Large intestine (tissue), 3 donors: Measurements from ENCODE around the gene DLGAP1. TPM values are rescaled to one million over a fixed set of nuclear protein-coding genes. Genes with fewer than 3 reads are reported as not detected.
A peak's percentile ranks its signal among the peaks of the same experiment; 100 is the strongest.

ENCODE experiments used
- DNase-seq, 2 donors: peaks; one replicate each; pipeline versions ENCODE4 v3.0.0 to v3.0.0-alpha.2; 2013
- H3K27ac ChIP-seq: one replicate; pipeline ENCODE4 v1.5.1; 2013; ENCODE audit warnings: low read length
- H3K27me3 ChIP-seq: 2 replicates; pipeline ENCODE4 v1.6.1; 2013; ENCODE audit warnings: low read length; ENCODE audit not compliant: control insufficient read depth, insufficient read depth
- H3K36me3 ChIP-seq: 2 replicates; pipeline ENCODE4 v1.6.1; 2013; ENCODE audit warnings: low read length; ENCODE audit not compliant: control insufficient read depth, insufficient read depth
- H3K4me1 ChIP-seq: one replicate; pipeline ENCODE4 v1.6.1; 2013; ENCODE audit warnings: low read length; ENCODE audit not compliant: control insufficient read depth, insufficient read depth
- H3K4me3 ChIP-seq: one replicate; pipeline ENCODE4 v1.5.1; 2013; ENCODE audit warnings: low read length
- H3K9me3 ChIP-seq: one replicate; pipeline ENCODE4 v1.6.1; 2013; ENCODE audit warnings: mild to moderate bottlenecking, low read depth, low read length, moderate library complexity; ENCODE audit not compliant: control insufficient read depth
- WGBS: methylation state at CpG from one replicate; pipeline ENCODE4 v1.1.5; 2013; ENCODE audit warnings: low lambda C conversion rate; ENCODE audit not compliant: insufficient coverage; 5-methylcytosine and 5-hydroxymethylcytosine counted together
- polyA plus RNA-seq: library from polyadenylated mRNA; unstranded; fragments of 120-200 nt; gene quantifications from one replicate; pipeline ENCODE4 v1.2.1, GENCODE V29; 2013

DLGAP1 gene
- polyA plus RNA-seq, 1 donor = 0.69 TPM

DNA sequence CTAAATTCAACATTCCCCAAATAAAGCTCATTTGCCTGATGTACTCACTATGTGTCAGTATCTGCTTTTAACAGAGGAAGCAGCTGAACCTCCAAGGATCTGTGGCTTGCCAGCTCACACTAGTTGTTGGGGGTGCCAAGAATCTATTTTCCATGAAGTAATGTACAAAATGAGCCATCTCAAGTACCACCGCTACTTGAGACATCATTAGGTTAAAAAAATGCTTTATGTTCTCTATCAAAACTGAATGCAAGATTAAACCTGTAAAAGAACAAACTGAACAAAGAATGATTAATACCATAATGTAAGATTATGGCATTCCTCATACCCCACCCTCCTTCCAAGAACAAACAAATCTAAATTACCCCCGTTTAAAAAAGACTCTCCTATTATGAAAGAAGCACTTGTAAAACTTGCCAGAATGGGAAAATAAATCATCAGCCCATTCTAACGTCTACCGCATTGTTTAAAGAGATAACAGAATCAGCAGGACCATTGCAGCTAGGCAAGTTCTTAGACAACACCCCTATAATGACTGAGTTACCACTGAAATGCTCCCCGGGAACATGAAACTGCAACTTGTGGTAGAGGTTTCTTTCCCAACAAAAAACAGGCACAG is 471.6 kb downstream of the DLGAP1 start:
- no peak overlapping the region for H3K4me3 ChIP-seq
- no peaks in the 10 kb centered on the region for H3K36me3 ChIP-seq
- WGBS = 50% methylated on average over 1 of the region's 5 CpGs
- no peaks in the 10 kb centered on the region for H3K27me3 ChIP-seq
- peak in 1 of 2 donors; percentile 35 for DNase-seq
- peaks cover 8% of the 10 kb centered on the region for H3K4me1 ChIP-seq
- no peak overlapping the region for H3K27ac ChIP-seq
- no peaks in the 10 kb centered on the region for H3K9me3 ChIP-seq

GRCh38 chr18:3982541-3982940 is 472.6 kb downstream of the DLGAP1 start:
- WGBS = 100% methylated on average over 2 of the region's 3 CpGs
- no peak overlapping the region for H3K27ac ChIP-seq

GRCh38 chr18:3979024-3979423 is 476.1 kb downstream of the DLGAP1 start:
- no peaks in the 10 kb centered on the region for H3K36me3 ChIP-seq
- H3K9me3 ChIP-seq = no peaks in the 10 kb centered on the region
- no peak overlapping the region for H3K27ac ChIP-seq
- no CpG with 5 or more reads among the region's 4 CpGs for WGBS
- peaks cover under 1% of the 10 kb centered on the region for H3K4me1 ChIP-seq
- no peak for DNase-seq
- no peak overlapping the region for H3K4me3 ChIP-seq
- no peaks in the 10 kb centered on the region for H3K27me3 ChIP-seq

More at GRCh38 chr18:3982541-3982940, 472.6 kb downstream of the DLGAP1 start:
- peaks cover 8% of the 10 kb centered on the region for H3K4me1 ChIP-seq
- no peak overlapping the region for H3K4me3 ChIP-seq
- no peaks in the 10 kb centered on the region for H3K27me3 ChIP-seq
- H3K36me3 ChIP-seq = no peaks in the 10 kb centered on the region
- H3K9me3 ChIP-seq = no peaks in the 10 kb centered on the region
- DNase-seq = no peak

GRCh38 chr18:3973191-3973850 is 481.8 kb downstream of the DLGAP1 start:
- no peaks in the 10 kb centered on the region for H3K36me3 ChIP-seq
- no peaks in the 10 kb centered on the region for H3K9me3 ChIP-seq
- H3K27me3 ChIP-seq = no peaks in the 10 kb centered on the region
- H3K27ac ChIP-seq = no peak overlapping the region
- WGBS = 90% methylated on average over 2 of the region's 5 CpGs
- no peak overlapping the region for H3K4me3 ChIP-seq
- no peak for DNase-seq
- H3K4me1 ChIP-seq = no peaks in the 10 kb centered on the region

DNA sequence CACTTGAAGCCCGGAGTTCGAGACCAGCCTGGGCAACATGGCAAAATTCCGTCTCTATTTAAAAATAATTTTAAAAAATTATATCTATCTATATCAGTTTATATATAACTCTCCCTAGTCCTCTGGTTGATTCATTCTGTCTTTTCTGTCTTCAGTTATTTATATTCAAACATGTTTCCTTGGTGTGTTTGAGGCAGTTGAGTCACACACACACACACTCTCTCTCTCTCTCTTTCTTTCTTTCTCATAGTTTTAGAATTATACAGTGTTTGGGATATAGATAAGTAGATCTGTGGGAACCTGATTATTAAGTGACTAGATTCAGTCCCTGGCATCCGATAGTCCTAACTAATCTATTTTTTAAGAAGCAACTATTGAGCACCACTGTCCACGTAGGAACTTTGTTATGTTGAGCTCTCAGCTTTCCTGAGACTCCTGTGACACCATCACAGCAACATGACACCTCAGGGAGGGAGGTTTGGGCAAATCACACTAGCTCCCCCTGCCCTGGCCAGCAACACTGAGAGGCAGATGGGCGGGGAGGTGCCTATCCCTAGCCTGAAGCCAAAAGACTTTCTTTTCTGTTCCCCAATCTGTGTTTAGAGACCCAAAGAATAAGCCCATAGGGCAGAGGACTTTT is 482.7 kb downstream of the DLGAP1 start:
- DNase-seq = no peak
- no peaks in the 10 kb centered on the region for H3K9me3 ChIP-seq
- no peaks in the 10 kb centered on the region for H3K27me3 ChIP-seq
- WGBS = no CpG with 5 or more reads among the region's 6 CpGs
- no peaks in the 10 kb centered on the region for H3K4me1 ChIP-seq
- no peaks in the 10 kb centered on the region for H3K36me3 ChIP-seq
- no peak overlapping the region for H3K27ac ChIP-seq
- H3K4me3 ChIP-seq = no peak overlapping the region

GRCh38 chr18:3970929-3971328 is 484.2 kb downstream of the DLGAP1 start:
- WGBS = no CpG with 5 or more reads among the region's 2 CpGs
- H3K27ac ChIP-seq = peak overlapping the region; percentile 6
- no peaks in the 10 kb centered on the region for H3K9me3 ChIP-seq
- no peaks in the 10 kb centered on the region for H3K4me1 ChIP-seq
- no peaks in the 10 kb centered on the region for H3K27me3 ChIP-seq
- no peaks in the 10 kb centered on the region for H3K36me3 ChIP-seq
- peak; percentile 23 to 59 for DNase-seq
- no peak overlapping the region for H3K4me3 ChIP-seq

DNA sequence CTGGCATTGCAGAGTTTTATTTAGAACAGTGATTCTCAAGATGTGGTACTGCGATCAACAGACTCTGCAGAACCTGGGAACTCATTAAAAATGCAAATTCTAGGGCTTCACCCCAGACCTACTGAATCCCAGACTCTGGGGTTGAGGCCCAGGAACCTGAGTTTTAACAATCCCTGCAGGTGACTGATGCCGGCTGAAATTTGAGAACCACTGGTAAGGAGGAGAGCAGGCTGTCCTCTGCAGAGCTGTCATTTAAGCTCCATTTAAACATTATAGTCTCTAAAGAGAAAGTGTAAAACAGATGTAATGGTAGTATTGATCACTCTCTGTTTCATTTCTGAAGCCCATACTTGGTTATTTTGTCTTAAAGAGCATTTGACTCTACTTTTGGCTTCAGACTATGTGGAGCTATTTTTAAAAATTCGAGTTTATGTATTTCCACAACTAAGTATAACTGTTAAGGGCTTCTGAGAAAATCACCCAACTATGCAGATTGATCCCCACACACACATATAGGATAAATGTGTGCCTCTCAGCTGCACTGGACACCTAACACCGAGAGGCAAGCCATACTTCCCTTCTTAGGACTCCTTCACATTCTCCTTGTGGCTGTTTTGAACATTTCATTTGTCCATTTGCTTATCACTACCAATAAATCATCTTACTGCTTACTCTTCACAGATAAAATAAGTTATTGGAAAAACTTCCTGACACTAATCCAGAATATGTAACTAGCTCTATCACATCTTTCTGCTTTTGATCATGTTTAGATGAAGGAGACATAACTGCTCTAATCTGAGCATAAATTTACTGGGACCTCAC is 487.5 kb downstream of the DLGAP1 start:
- no peaks in the 10 kb centered on the region for H3K9me3 ChIP-seq
- DNase-seq = no peak
- H3K36me3 ChIP-seq = no peaks in the 10 kb centered on the region
- no peak overlapping the region for H3K4me3 ChIP-seq
- no peaks in the 10 kb centered on the region for H3K4me1 ChIP-seq
- H3K27ac ChIP-seq = no peak overlapping the region
- WGBS = 42% methylated on average over 2 of the region's 4 CpGs
- H3K27me3 ChIP-seq = no peaks in the 10 kb centered on the region

GRCh38 chr18:3966642-3967358 is 488.3 kb downstream of the DLGAP1 start:
- Histone ChIP-seq H3K27me3 (no peaks in the 10 kb centered on the region), H3K27ac (no peak overlapping the region), H3K36me3 (no peaks in the 10 kb centered on the region), H3K4me3 (no peak overlapping the region), H3K9me3 (no peaks in the 10 kb centered on the region), H3K4me1 (no peaks in the 10 kb centered on the region)
- WGBS = 60% methylated on average over 2 of the region's 6 CpGs
- no peak for DNase-seq

DNA sequence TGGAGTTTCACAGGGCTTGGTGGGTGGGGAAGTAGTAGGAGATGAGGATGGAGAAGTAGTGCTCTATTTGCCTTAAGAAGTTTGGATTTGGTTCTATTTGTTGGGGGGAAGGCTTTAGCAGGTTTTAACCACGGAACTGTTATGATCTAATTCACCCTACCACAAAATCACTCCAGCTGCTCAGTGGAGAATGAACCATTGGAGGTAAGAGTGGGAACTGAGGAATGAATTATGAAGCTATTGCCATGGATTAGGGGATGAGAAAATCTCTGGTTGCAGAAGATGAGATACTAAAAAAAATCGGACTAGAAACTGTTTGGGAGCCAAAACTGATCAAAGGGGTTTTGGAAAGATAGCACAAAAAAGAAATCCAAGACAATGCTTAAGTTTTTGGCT is 488.9 kb downstream of the DLGAP1 start:
- 100% methylated on average over 2 of the region's 2 CpGs for WGBS
- Histone ChIP-seq H3K27ac (no peak overlapping the region), H3K4me3 (no peak overlapping the region), H3K27me3 (no peaks in the 10 kb centered on the region), H3K36me3 (no peaks in the 10 kb centered on the region), H3K4me1 (no peaks in the 10 kb centered on the region), H3K9me3 (no peaks in the 10 kb centered on the region)
- no peak for DNase-seq

- no peak for DNase-seq
- Histone ChIP-seq H3K27me3 (no peaks in the 10 kb centered on the region), H3K36me3 (no peaks in the 10 kb centered on the region), H3K4me1 (no peaks in the 10 kb centered on the region), H3K9me3 (no peaks in the 10 kb centered on the region), H3K4me3 (no peak overlapping the region), H3K27ac (no peak overlapping the region)
- WGBS = no CpG with 5 or more reads among the region's 7 CpGs
Observed at GRCh38 chr18:3960977-3961376, 494.1 kb downstream of the DLGAP1 start.
